ENCODE data around the gene YTHDC1.

- no peak for TF ChIP-seq FOXM1 (IDR thresholded peaks at IDR 0.05; ENCODE audit: low read depth)
- TF ChIP-seq CTCF (IDR thresholded peaks at IDR 0.05) = no peak
- no peak for TF ChIP-seq EP300 (IDR thresholded peaks at IDR 0.05; ENCODE audit: borderline replicate concordance in 1 of 2, low read depth in 1 of 2, low read length in 1 of 2)
- TF ChIP-seq SIN3A (IDR thresholded peaks at IDR 0.05; ENCODE audit: borderline replicate concordance, low read depth, low read length) = no peak
- TF ChIP-seq YY1 (IDR thresholded peaks at IDR 0.05; ENCODE audit: low read depth) = no peak
- TF ChIP-seq REST (IDR thresholded peaks at IDR 0.05; ENCODE audit: low read depth, low read length) = no peak
- TF ChIP-seq TEAD4 (IDR thresholded peaks at IDR 0.05; ENCODE audit: borderline replicate concordance, insufficient read depth) = no peak
- TF ChIP-seq EZH2phosphoT487 (IDR thresholded peaks at IDR 0.05; ENCODE audit: borderline replicate concordance, low read depth) = no peak
- no peak for TF ChIP-seq PBX3 (IDR thresholded peaks at IDR 0.05)
- TF ChIP-seq RFX5 (IDR thresholded peaks at IDR 0.05; ENCODE audit: low read length) = no peak
- TF ChIP-seq RCOR1 (IDR thresholded peaks at IDR 0.05; ENCODE audit: low read length) = no peak
- no peak for TF ChIP-seq POLR2AphosphoS5 (IDR thresholded peaks at IDR 0.05; ENCODE audit: low read depth, low read length)
- TF ChIP-seq NRF1 (IDR thresholded peaks at IDR 0.05; ENCODE audit: low read depth, low read length) = no peak
Observed at GRCh38 chr4:68324519-68325262, 25.2 kb downstream of the YTHDC1 start.

Measured in SK-N-SH (cell line).